Activated CD4-positive, alpha-beta T cell treated with anti-CD3 and anti-CD28 coated beads, Interleukin-2, Interleukin-6, amounts not matched to agents 100 ng/mL and 50 ng/mL, durations not matched to agents 16 hours and 8 hours (primary cell): ENCODE results near the gene TIAM2.

Experiments used
- DNase-seq: peaks from one replicate; pipeline ENCODE4 v3.0.0-alpha.2; 2020

Gene TIAM2

DNA sequence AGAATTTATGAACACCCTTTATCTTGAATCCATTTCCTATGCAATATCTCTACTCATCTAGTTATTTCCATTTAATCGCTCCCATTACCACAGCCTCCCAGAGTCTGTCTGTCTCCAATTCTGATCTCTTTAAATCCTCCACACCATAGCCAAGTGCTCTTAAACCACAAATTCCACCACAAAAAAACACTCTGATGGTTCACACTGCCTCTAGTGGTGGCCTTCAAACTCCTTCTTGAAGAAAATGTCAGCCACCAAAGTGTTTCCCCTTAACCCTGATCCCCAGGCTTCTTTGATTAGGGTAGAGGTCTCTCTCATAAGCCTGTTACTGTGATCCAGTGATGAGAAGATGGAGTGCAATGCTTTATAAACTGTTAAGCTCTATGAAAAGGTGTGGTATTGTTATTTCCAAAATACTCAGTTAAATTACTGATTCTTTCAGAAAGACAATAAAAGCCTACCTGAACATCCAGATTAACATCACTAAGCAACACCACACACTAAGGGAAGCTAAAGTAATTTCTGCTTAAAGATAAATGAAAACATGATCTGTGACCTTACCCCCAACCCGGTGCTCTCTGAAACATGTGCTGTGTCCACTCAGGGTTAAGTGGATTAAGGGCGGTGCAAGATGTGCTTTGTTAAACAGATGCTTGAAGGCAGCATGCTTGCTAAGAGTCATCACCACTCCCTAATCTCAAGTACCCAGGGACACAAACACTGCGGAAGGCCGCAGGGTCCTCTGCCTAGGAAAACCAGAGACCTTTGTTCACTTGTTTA is 273.2 kb downstream of the TIAM2 start:
- DNase-seq, result peak; percentile 51

DNA sequence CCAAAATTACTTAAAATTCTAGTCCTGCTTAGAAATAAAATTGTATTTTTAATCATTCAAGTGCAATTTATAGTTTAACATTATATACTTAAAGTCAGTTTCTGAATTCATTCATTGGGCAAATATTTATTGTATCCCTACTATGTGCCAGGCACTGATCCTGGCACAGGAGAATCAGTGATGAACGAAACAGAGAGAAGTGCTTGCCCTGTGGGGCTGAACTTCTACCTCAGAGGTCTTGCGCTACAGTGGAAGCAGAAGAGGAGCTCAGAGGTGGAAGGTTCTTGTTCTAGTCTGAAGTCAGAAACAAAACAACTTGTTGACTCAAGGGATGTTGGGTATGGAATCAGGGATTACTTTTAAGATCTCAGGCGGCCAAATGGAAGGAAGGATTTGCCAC is 274.6 kb downstream of the TIAM2 start:
- DNase-seq, result no peak

DNA sequence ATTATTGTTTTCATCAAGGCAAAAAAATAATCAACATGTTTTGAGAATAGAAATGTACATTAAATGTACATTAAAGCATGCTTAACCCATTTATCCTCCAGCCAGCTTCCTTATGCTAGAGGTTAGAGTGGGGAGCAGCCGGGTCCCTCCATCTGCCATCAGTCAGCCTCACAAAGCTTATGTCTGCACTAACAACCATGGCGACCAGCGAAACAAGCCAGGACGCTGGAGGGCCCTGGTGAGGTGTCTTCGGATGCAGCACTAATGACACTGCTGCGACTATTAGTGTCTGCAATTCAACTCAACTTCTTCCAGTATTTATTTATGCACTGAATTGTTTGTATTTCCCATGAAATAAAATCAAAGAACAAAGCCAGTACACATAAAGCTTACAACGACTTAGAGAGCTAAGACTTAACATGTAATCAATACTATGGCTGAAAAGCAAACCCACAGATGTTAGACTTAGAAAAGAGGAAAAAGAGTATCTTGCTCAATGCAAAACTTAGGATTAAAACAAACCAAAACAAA is 275.5 kb downstream of the TIAM2 start:
- DNase-seq, result no peak

DNA sequence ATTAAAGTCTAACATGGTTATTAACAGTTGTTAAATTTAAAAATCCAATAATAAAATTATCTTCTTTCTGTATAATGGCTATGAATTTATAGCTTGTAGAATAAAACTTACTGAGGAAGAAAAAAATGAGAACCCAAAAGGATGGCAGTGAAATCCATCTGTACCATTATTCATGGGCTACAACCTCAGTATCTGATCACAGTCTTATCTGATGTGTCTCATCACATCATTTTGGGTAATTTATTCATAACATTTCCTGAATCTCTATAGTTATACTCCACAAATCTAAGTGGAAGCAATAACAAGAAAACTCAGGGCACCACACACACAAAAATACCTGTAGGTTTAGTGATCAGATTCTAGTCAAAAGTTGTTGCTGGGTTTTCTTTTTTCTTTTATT is 276.0 kb downstream of the TIAM2 start:
- DNase-seq, result no peak

DNA sequence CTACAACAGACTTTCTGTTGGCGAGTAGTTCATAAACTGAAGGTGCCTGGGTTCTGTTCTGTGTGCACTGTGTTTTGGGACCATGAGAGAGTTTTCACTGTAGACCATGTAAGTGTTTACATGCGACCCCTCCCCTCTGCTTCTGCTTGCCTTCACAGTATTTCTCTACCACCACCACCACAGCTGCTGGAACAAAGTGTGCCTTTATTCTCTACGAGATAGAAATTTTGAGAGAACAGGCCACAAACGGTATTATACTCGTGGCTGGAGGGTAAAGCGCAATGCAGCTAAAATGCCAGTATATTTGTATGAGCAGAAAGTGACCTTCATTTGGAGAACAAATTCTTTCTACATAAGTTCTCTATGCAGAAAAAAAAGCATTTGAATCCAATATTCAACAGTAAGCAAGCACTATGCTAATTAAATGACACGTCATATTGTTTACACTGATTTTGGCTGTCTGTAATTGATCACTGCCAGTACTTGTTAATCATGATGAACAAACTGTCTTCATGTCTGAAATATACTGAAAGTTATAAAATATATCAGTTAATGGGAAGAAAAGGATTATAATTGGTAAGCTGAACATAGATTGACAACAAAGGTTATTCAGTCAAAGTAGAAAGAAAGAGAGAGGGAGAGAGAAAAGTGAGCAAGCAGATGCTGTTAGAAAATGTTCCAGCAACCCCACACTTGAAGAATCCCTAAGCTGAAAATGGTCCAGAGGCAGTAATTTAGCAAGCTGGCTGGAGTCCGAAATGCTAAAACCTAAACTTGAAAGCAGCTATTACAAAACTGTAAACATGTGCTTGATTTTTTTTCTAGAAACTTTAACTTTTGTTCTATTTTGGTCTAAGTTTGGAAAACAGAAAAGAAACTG is 277.5 kb downstream of the TIAM2 start:
- no peak for DNase-seq

DNA sequence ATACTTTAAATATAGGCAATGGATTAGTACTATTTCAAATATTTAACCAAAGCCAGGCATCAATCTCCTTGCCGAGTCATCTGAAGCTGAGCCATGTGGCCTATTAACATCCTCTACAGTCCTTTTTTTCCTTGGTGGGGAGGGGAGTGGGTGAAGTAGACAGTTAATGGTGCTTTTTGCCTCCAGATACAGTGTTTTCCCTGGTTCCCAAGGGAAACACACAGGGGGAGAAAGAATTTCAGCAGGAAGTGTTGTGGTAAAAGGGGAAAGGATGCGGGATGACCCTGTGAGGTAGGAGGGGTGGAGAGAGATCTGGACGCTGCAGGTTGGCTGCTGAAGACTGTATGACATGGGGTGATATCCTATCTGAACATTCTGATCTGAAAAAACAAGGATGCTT is 278.3 kb downstream of the TIAM2 start:
- DNase-seq, result no peak

DNA sequence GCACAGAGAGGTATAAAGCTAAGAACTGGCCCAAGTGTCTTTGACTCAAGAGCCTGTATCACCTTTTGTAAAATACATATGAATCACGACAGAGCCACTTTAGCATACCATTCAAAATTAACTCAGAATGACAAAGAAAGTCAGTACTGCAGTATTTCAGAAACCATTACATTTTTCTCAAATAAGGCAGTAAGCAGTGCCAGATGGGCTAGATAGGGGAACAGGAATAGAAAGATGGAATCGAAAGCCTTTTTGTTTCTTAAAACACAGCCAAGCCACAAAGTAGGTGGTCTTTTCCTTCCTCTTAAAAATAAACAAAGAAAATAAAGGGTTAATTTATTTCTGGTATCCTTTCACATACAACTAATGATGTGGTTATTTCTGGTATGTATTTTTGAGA is 279.0 kb downstream of the TIAM2 start:
- no peak for DNase-seq

DNA sequence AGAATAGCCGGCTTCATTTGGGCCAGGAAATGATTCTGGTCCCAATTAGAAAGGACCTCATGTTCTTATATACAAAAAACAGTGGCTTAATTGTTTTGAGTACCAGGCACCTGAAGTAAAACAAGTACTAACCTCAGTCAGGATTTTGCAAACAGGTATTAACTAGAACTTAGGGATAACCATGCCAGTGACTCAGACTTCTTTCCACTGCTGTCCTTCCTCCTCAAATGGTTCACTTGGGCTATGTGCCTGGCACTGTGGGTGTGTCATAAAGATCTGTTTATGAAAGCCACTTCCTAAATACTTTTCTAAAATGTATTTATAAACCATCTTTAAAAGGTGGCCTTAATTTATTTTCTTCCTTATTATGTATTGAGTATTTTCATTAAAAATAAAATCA is 279.4 kb downstream of the TIAM2 start:
- no peak for DNase-seq

DNA sequence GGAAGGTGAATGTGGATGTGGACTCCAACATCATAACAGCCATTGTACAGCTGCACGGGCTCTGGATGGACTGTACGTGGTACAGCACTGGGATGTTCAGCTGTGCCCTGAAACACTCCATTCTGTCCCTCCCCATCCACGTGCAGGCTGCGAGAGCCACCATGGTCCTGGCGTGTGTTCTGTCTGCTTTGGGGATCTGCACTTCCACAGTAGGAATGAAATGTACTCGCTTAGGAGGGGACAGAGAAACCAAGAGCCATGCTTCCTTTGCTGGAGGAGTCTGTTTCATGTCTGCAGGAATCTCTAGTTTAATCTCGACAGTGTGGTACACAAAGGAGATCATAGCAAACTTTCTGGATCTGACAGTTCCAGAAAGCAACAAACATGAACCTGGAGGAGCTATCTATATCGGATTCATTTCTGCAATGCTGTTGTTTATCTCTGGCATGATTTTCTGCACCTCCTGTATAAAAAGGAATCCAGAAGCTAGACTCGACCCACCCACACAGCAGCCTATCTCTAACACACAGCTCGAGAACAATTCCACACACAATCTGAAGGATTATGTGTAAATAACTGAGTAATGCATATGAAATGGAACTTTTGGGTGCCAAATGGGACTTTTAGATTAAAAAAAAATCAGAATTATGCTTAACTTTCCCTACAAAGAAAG is 280.8 kb downstream of the TIAM2 start:
- DNase-seq, result no peak

DNA sequence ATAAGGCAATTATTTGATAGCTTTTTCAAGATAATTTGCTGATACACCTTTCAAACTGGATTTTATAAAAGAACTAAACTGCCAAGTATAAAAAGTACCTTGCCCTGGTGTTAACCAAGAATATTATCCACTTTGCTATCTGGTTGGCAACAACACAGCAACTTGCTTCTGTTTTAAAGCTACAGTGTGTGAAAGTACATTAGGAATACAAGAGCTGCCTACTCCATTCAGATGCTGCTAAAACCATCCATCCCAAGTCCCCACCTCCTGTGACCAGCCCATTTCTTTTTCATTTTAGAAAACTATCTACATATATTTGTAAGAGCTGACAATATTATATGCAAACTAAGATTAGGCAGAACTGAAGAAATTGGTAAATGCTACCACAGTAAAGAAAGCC is 281.5 kb downstream of the TIAM2 start:
- no peak for DNase-seq

DNA sequence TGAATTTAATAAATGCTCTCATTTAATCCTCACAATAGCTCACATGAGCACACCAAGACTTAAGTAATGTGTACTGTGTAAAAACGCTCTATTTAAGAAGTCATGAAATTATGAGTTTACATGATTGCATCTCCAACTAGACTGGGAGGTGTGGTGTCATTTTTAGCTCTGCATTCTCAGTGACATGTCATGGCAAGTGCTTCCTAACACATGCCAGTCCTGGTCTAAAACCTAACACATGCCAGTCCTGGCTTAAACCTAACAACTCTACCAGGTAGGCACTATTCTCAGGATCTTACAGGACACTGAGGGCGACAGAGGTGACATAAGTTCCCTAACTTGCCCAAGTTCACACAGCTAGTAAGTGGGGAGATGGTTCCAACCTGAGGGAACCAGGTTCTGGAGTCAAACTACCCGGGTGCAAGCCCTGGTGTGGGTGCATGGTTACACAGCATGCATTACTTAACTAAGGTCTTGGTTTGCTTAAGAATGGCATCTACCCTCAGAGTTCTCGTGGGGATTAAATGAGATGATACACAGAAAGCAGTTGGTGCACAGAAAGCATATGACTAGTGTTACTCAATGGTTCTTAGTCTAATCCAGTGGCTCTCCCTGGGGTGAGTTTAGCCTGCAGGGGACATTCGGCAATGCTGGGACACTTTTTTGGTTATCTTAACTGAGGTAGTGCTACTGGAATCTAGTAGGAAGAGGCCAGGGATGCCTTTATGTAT is 283.4 kb downstream of the TIAM2 start:
- DNase-seq, result no peak

DNA sequence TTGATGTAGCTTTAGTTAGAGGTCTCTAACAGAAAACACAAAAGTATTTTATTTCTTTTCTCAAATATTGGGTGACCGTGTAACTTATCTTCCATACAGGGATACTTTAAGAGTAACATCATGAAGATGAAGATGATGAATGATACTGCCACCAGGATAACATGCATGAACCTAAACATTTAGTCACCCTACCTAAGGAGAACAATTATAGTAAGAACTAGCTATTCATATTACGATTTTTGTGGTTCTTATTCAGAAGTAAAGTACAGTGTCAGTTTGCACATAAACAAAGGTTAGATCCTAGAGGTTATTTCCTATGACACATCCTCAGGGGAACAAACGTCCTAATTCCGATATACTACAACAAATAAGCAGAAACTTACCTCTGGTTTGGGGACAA is 289.7 kb downstream of the TIAM2 start:
- DNase-seq, result peak; percentile 13

DNA sequence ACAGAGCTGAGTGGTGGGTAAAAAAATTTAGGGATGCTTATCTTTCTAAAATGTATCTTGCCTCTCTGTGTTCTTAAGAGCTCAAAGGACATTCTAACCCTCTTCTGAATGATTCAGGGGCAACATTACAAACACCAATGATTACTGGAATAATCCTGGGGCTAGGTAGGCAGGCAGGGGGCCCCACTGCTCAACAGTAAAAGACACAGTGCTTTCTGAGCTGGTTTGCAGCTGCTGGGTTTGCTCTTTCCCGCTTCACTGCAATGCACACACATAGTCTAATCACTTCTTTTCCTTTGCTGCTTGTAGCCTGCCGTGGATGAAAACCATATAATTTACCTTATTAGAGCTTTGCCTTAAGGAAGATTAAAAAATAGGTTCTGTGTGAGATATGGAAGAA is 292.6 kb downstream of the TIAM2 start:
- DNase-seq, result no peak

DNA sequence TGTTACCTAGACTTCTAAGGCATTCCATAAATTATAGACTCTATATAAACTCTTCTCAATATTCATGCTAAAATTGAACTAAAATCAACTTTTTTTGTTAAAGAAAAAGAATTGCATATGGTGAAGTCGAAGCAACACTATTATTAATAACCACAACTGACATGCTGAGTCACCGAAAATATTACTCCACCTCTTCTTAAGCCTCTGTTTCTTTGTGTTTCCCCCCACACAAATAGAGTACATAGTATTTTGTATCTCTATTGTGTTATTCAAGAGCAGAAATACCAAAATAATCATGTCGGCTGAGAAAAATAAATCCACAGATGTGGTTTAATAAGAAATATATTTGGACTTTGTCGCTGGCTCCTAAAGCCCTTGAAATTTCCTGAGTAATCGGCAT is 295.4 kb downstream of the TIAM2 start:
- no peak for DNase-seq

DNA sequence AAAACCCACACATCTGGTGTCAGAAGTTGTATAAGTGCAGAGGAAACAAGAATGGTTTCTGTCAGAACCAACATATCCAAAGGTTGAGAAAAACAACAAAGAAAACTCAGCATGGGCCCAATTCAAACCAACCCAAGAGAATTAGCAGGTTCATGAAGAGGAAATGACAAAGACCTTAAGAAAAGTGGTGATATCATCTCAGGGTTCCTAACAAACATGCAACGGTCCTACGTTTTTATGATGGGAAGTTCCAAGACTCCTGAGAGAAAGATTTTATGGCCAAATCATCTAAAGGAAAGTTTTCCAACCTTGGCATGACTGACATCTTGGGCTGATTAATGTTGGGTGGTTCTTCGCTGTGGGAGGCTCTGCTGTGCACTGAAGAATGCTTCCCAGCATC is 296.2 kb downstream of the TIAM2 start:
- DNase-seq, result no peak

DNA sequence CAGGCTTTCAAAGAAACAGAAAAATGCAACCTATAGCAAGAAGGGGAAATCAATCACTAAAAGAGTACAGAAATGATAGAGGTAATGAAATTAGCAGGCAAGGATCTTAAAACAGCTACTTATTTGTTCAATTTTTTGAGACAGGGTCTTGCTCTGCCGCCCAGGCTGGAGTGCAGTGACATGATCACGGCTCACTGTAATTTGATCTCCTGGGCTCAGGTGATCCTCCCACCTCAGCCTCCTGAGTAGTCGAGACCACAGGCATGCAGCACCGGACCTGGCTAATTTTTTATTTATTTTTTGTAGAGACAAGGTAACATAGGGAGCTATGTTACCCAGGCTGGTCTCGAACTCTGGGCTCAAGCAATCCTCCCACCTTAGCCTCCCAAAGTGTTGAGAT is 297.6 kb downstream of the TIAM2 start:
- DNase-seq, result no peak

DNA sequence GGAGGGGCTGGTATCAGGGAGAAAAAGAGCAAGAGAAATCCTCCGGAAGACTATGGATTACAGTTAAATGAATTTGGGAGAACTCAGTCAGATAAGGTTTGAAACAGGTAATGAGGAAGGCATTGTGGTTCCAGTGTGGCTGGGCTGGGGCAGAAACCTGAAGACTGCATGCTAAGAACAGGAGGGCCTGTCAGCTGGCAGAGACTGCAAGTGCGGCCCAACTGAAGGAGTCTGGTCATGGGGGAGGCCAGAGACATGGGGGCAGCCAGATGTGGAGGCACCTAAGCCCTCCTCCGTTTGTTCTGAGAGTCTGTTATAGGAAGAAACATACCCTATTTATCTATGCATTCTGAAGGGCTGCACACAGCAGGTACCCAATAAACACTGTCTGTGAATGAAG is 302.6 kb downstream of the TIAM2 start:
- no peak for DNase-seq

DNA sequence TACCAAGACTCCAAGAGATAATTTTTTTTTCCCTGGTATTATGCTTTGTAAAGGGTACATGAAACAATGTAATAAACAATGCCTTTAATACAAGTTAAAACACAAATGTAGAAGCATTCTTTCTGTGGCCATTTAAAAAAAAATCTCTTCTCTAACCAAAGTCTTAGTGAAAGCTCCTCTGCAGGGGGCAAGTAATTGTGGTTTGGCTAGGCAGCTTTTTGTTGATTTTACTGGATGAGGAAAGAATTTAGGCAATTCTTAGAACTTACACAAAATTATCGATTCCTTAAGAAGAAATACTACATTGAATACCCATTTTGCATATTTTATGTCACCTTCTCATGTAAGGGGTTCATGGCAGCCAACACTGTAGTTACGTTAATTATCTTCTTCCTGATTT is 306.8 kb downstream of the TIAM2 start:
- no peak for DNase-seq

DNA sequence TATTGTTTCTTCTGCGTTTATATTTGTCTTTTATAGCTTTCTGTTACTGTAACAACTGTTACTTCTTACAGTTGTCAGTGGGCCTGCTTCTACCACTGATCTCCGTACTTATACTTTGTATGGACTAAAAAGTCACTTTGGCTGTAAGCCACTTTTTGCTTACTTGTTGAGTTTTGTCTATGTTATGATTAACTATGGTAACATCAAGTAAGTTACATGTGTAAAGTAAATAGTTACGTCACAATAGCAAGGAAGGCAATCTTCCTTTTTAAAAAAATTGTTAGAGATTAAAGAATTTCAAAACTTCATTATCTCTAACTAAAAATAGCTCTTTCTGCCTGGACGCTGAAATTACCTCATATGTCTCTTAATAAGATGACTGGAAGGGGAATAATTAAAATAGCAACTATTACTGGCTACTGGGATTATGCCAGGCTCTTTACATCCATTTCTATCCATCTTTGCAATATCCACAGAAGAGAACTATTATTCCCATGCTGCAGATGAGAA is 308.3 kb downstream of the TIAM2 start:
- DNase-seq, result no peak

DNA sequence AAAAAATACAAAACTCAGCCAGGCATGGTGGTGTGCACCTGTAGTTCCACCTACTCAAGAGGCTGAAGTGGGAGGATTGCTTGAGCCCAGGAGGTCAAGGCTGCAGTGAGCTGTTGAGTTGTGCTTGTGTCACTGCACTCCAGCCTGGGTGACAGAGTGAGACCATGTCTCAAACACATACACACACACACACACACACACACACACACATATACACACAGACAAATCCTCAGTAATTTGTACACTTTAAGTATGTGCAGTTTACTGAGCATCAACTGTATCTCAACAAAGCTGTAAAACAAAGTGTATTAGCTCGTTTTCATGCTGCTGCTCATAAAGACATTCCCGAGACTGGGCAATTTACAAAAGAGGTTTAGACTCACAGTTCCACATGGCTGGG is 311.8 kb downstream of the TIAM2 start:
- no peak for DNase-seq
